NCI-H1436 (cell line): Measurements from ENCODE around the gene FEM1A.
"Not testable (repeated sequence)": the region's sequence is repeated elsewhere in the genome, so short reads cannot be mapped to it uniquely, and the experiment has no call there.

ENCODE experiments used
- DNase-seq: peaks from one replicate; lab custom pipeline; 2025; lab: John Stamatoyannopoulos, UW

Gene FEM1A

GRCh38 chr19:4791183-4792018, at the start of gene FEM1A:
Gene FEM1A, plus strand, starts transcription at chr19:4791734. Its CDS starts 121 bp downstream, at chr19:4791855.
- peak; percentile 100 for DNase-seq

GRCh38 chr19:4742723-4743646, 48.5 kb upstream of the FEM1A start:
- DNase-seq = peak; percentile 95

GRCh38 chr19:4744451-4745174, 46.9 kb upstream of the FEM1A start:
- no peak for DNase-seq

GRCh38 chr19:4745175-4745574, 46.4 kb upstream of the FEM1A start:
- not testable (repeated sequence) for DNase-seq

GRCh38 chr19:4745986-4746385, 45.5 kb upstream of the FEM1A start:
- DNase-seq = no peak

- no peak for DNase-seq
Measured at GRCh38 chr19:4748185-4748584, 43.3 kb upstream of the FEM1A start.

GRCh38 chr19:4748589-4748988, 42.9 kb upstream of the FEM1A start:
- DNase-seq = no peak

- no peak for DNase-seq
Measured at GRCh38 chr19:4749870-4750590, 41.5 kb upstream of the FEM1A start.

GRCh38 chr19:4754248-4754647, 37.3 kb upstream of the FEM1A start:
- peak; percentile 55 for DNase-seq

- no peak for DNase-seq
Measured at GRCh38 chr19:4755459-4755858, 36.1 kb upstream of the FEM1A start.

- DNase-seq = no peak
Measured at GRCh38 chr19:4758082-4758481, 33.5 kb upstream of the FEM1A start.

GRCh38 chr19:4758659-4759058, 32.9 kb upstream of the FEM1A start:
- no peak for DNase-seq

- peak; percentile 98 for DNase-seq
Measured at GRCh38 chr19:4759388-4760284, 31.9 kb upstream of the FEM1A start.

- DNase-seq = no peak
Measured at GRCh38 chr19:4760285-4760650, 31.3 kb upstream of the FEM1A start.

GRCh38 chr19:4763021-4763420, 28.5 kb upstream of the FEM1A start:
- DNase-seq = no peak

- DNase-seq = no peak
Measured at GRCh38 chr19:4764393-4764660, 27.2 kb upstream of the FEM1A start.

- DNase-seq = peak; percentile 96
Measured at GRCh38 chr19:4768934-4769777, 22.4 kb upstream of the FEM1A start.

GRCh38 chr19:4772566-4772965, 19.0 kb upstream of the FEM1A start:
- DNase-seq = peak; percentile 20

GRCh38 chr19:4773047-4773640, 18.4 kb upstream of the FEM1A start:
- no peak for DNase-seq
